Liver (tissue), 9 donors: ENCODE measurements around the gene TBC1D14. TPM values are rescaled to one million over a fixed set of nuclear protein-coding genes. Genes with fewer than 3 reads are reported as not detected.

ENCODE experiments used
- DNase-seq: peaks from one replicate; pipeline ENCODE4 v3.0.0-alpha.2; 2017; ENCODE audit warnings: low spot score
- H3K27ac ChIP-seq, 2 donors: one replicate each; pipeline ENCODE4 v1.7.0; 2013; ENCODE audit warnings: inconsistent platforms in 2 of 2, low read length in 2 of 2, control low read depth in 1 of 2, low read depth in 1 of 2, mild to moderate bottlenecking in 1 of 2
- H3K27me3 ChIP-seq, 4 donors: one replicate each; pipeline versions ENCODE4 v1.6.1 to v1.7.0; 2013; ENCODE audit warnings: low read length in 3 of 4, inconsistent platforms in 1 of 4, mild to moderate bottlenecking in 1 of 4, moderate library complexity in 1 of 4; ENCODE audit not compliant: control insufficient read depth in 4 of 4, insufficient read depth in 4 of 4
- H3K36me3 ChIP-seq, 4 donors: one replicate each; pipeline versions ENCODE4 v1.6.1 to v1.7.0; 2013; ENCODE audit warnings: low read length in 3 of 4, mild to moderate bottlenecking in 3 of 4, low read depth in 1 of 4, moderate library complexity in 1 of 4; ENCODE audit not compliant: control insufficient read depth in 4 of 4, insufficient read depth in 3 of 4
- H3K4me1 ChIP-seq, 4 donors: one replicate each; pipeline versions ENCODE4 v1.6.1 to v1.7.0; 2013; ENCODE audit warnings: low read length in 3 of 4, mild to moderate bottlenecking in 3 of 4, moderate library complexity in 1 of 4; ENCODE audit not compliant: control insufficient read depth in 4 of 4, insufficient read depth in 4 of 4
- H3K4me3 ChIP-seq, 3 donors: one replicate each; pipeline versions ENCODE4 v1.6.1 to v1.7.0; 2013; ENCODE audit warnings: low read length in 3 of 3, control low read depth in 1 of 3, low read depth in 1 of 3, mild to moderate bottlenecking in 1 of 3
- H3K9ac ChIP-seq, 2 donors: one replicate each; pipeline ENCODE4 v1.7.0; 2013; ENCODE audit warnings: low read length in 2 of 2, mild to moderate bottlenecking in 2 of 2, moderate library complexity in 2 of 2, control low read depth in 1 of 2, low read depth in 1 of 2
- H3K9me3 ChIP-seq, 4 donors: one replicate each; pipeline versions ENCODE4 v1.6.1 to v1.7.0; 2013; ENCODE audit warnings: low read length in 3 of 4; ENCODE audit not compliant: control insufficient read depth in 4 of 4
- EGR1 ChIP-seq, 2 donors: IDR thresholded peaks; 2 replicates each; pipeline ENCODE4 v1.6.1; 2016 to 2018; ENCODE audit warnings: antibody characterized with exemption in 2 of 2, low read depth in 2 of 2
- FOXA1 ChIP-seq: IDR thresholded peaks from 2 replicates; pipeline ENCODE4 v1.6.1; 2016; ENCODE audit warnings: antibody characterized with exemption
- FOXA2 ChIP-seq: IDR thresholded peaks from 2 replicates; pipeline ENCODE4 v1.6.1; 2016; ENCODE audit warnings: antibody characterized with exemption
- GABPA ChIP-seq, 2 donors: IDR thresholded peaks in 1 of 2; conservative IDR thresholded peaks in 1 of 2; 2 replicates each; pipeline ENCODE4 v1.6.1; 2016; ENCODE audit warnings: antibody characterized with exemption in 2 of 2, mild to moderate bottlenecking in 1 of 2, moderate library complexity in 1 of 2
- HNF4A ChIP-seq, 2 donors: conservative IDR thresholded peaks; 2 replicates each; pipeline ENCODE4 v1.6.1; 2016; ENCODE audit warnings: antibody characterized with exemption in 2 of 2, mild to moderate bottlenecking in 2 of 2
- HNF4G ChIP-seq: IDR thresholded peaks from 2 replicates; pipeline ENCODE4 v1.6.1; 2016; ENCODE audit warnings: antibody characterized with exemption
- JUND ChIP-seq, 2 donors: IDR thresholded peaks; 2 replicates each; pipeline ENCODE4 v1.6.1; 2016; ENCODE audit warnings: antibody characterized with exemption in 2 of 2
- NR2F2 ChIP-seq: IDR thresholded peaks from 2 replicates; pipeline ENCODE4 v1.6.1; 2016; ENCODE audit warnings: antibody characterized with exemption
- RAD21 ChIP-seq, 2 donors: IDR thresholded peaks; 2 replicates each; pipeline ENCODE4 v1.6.1; 2016; ENCODE audit warnings: antibody characterized with exemption in 2 of 2, mild to moderate bottlenecking in 2 of 2
- RXRA ChIP-seq, 2 donors: IDR thresholded peaks; 2 replicates each; pipeline ENCODE4 v1.6.1; 2017 to 2018; ENCODE audit warnings: antibody characterized with exemption in 2 of 2, mild to moderate bottlenecking in 1 of 2
- SP1 ChIP-seq: IDR thresholded peaks from 2 replicates; pipeline ENCODE4 v1.6.1; 2018; ENCODE audit warnings: antibody characterized with exemption, mild to moderate bottlenecking
- TAF1 ChIP-seq: conservative IDR thresholded peaks from 2 replicates; pipeline ENCODE4 v1.6.1; 2016; ENCODE audit warnings: antibody characterized with exemption, mild to moderate bottlenecking
- YY1 ChIP-seq: IDR thresholded peaks from 2 replicates; pipeline ENCODE4 v1.6.1; 2016; ENCODE audit warnings: antibody characterized with exemption, mild to moderate bottlenecking
- WGBS: extraction: QIAGEN DNeasy Blood & Tissue Kit; methylation state at CpG from one replicate; pipeline ENCODE4 v1.1.7; 2013; 5-methylcytosine and 5-hydroxymethylcytosine counted together
- polyA plus RNA-seq, 2 donors: library from polyadenylated mRNA; stranded (reverse) in 1 of 2; unstranded in 1 of 2; fragments of 200-250 nt in 1 of 2; fragments of >200 nt in 1 of 2; fragmentation: Nextera tagmentation in 1 of 2; extraction: Ambion mirVana in 1 of 2; gene quantifications; one replicate each; pipeline versions ENCODE4 v1.2.1 to v1.2.3, GENCODE V29; 2013 to 2015
- total RNA-seq, 2 donors: library from RNA; depleted of rRNA; stranded (reverse); fragments of >200 nt; gene quantifications; one replicate each; pipeline ENCODE4 v1.2.3, GENCODE V29; 2014
- TF ChIP-seq, protein P1 (sequence below): fragments of 150-350 bp; IDR thresholded peaks from 2 replicates; pipeline ENCODE4 v1.5.1; 2017; ENCODE audit warnings: improper control_type of control experiment, low read depth, low read length; ENCODE audit not compliant: missing input control
- TF ChIP-seq, protein P2 (sequence below): IDR thresholded peaks from 2 replicates; pipeline ENCODE4 v1.6.1; 2016; ENCODE audit warnings: antibody characterized with exemption
- TF ChIP-seq, protein P3 (sequence below): IDR thresholded peaks from 2 replicates; pipeline ENCODE4 v1.6.1; 2016; ENCODE audit warnings: antibody characterized with exemption
- TF ChIP-seq, protein P4 (sequence below): IDR thresholded peaks from 2 replicates; pipeline ENCODE4 v1.6.1; 2016; ENCODE audit warnings: antibody characterized with exemption
- TF ChIP-seq, protein P5 (sequence below): IDR thresholded peaks from 2 replicates; pipeline ENCODE4 v1.6.1; 2016; ENCODE audit warnings: antibody characterized with exemption, mild to moderate bottlenecking
- donor health status: healthy.
- donor health status: healthy.
- donor health status: healthy.
- donor health status: healthy.
- donor health status: healthy.

Gene TBC1D14
- total and polyA plus RNA-seq, 4 donors: 10.0 to 45.2 (median 22.7) TPM

DNA sequence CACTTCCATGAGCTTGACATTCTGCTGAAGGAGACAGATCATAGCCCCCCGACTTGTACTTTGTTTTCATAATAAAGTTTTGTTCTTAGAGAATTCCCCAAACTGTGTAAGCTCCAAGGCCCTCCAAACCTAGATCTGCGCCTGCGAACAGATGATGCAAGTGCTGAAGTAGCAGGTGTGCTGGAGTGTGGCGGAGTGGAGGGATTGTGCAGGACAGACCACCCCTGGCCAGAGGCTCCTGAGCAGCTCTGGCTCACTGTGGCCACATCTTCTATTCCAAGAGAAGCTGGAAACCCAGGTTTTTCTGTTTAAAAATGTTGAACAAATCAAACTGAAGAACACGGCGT is 46.4 kb downstream of the TBC1D14 start:
- no peak overlapping the region for H3K4me3 ChIP-seq
- no peak overlapping the region for H3K9ac ChIP-seq
- WGBS: 97% methylated on average over 6 of the region's 6 CpGs
- no peaks in the 10 kb centered on the region for H3K36me3 ChIP-seq
- no peak for DNase-seq
- TF ChIP-seq, protein P1, sequence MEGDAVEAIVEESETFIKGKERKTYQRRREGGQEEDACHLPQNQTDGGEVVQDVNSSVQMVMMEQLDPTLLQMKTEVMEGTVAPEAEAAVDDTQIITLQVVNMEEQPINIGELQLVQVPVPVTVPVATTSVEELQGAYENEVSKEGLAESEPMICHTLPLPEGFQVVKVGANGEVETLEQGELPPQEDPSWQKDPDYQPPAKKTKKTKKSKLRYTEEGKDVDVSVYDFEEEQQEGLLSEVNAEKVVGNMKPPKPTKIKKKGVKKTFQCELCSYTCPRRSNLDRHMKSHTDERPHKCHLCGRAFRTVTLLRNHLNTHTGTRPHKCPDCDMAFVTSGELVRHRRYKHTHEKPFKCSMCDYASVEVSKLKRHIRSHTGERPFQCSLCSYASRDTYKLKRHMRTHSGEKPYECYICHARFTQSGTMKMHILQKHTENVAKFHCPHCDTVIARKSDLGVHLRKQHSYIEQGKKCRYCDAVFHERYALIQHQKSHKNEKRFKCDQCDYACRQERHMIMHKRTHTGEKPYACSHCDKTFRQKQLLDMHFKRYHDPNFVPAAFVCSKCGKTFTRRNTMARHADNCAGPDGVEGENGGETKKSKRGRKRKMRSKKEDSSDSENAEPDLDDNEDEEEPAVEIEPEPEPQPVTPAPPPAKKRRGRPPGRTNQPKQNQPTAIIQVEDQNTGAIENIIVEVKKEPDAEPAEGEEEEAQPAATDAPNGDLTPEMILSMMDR: no peak
- TF ChIP-seq EGR1 (IDR thresholded peaks at IDR 0.05; ENCODE audit: low read depth in 2 of 2) (no peak), RXRA (IDR thresholded peaks at IDR 0.05) (no peak), YY1 (no peak), JUND (IDR thresholded peaks at IDR 0.05) (no peak), HNF4G (no peak), RAD21 (IDR thresholded peaks at IDR 0.05) (no peak), SP1 (no peak), TAF1 (no peak), FOXA1 (no peak), GABPA (IDR thresholded peaks at IDR 0.05 in 1 of 2, conservative IDR thresholded peaks at IDR 0.05 in 1 of 2) (no peak), HNF4A (conservative IDR thresholded peaks at IDR 0.05) (no peak), NR2F2 (no peak), FOXA2 (no peak)
- TF ChIP-seq, protein P2, sequence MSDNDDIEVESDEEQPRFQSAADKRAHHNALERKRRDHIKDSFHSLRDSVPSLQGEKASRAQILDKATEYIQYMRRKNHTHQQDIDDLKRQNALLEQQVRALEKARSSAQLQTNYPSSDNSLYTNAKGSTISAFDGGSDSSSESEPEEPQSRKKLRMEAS: no peak
- TF ChIP-seq, protein P3, sequence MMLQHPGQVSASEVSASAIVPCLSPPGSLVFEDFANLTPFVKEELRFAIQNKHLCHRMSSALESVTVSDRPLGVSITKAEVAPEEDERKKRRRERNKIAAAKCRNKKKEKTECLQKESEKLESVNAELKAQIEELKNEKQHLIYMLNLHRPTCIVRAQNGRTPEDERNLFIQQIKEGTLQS: no peak
- TF ChIP-seq, protein P4, sequence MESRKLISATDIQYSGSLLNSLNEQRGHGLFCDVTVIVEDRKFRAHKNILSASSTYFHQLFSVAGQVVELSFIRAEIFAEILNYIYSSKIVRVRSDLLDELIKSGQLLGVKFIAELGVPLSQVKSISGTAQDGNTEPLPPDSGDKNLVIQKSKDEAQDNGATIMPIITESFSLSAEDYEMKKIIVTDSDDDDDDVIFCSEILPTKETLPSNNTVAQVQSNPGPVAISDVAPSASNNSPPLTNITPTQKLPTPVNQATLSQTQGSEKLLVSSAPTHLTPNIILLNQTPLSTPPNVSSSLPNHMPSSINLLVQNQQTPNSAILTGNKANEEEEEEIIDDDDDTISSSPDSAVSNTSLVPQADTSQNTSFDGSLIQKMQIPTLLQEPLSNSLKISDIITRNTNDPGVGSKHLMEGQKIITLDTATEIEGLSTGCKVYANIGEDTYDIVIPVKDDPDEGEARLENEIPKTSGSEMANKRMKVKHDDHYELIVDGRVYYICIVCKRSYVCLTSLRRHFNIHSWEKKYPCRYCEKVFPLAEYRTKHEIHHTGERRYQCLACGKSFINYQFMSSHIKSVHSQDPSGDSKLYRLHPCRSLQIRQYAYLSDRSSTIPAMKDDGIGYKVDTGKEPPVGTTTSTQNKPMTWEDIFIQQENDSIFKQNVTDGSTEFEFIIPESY: no peak
- TF ChIP-seq, protein P5, sequence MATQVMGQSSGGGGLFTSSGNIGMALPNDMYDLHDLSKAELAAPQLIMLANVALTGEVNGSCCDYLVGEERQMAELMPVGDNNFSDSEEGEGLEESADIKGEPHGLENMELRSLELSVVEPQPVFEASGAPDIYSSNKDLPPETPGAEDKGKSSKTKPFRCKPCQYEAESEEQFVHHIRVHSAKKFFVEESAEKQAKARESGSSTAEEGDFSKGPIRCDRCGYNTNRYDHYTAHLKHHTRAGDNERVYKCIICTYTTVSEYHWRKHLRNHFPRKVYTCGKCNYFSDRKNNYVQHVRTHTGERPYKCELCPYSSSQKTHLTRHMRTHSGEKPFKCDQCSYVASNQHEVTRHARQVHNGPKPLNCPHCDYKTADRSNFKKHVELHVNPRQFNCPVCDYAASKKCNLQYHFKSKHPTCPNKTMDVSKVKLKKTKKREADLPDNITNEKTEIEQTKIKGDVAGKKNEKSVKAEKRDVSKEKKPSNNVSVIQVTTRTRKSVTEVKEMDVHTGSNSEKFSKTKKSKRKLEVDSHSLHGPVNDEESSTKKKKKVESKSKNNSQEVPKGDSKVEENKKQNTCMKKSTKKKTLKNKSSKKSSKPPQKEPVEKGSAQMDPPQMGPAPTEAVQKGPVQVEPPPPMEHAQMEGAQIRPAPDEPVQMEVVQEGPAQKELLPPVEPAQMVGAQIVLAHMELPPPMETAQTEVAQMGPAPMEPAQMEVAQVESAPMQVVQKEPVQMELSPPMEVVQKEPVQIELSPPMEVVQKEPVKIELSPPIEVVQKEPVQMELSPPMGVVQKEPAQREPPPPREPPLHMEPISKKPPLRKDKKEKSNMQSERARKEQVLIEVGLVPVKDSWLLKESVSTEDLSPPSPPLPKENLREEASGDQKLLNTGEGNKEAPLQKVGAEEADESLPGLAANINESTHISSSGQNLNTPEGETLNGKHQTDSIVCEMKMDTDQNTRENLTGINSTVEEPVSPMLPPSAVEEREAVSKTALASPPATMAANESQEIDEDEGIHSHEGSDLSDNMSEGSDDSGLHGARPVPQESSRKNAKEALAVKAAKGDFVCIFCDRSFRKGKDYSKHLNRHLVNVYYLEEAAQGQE: no peak
- no peaks in the 10 kb centered on the region for H3K9me3 ChIP-seq
- peaks cover 0 to 21% (median 8%) of the 10 kb centered on the region in 4 donors for H3K4me1 ChIP-seq
- H3K27ac ChIP-seq: no peak overlapping the region
- no peaks in the 10 kb centered on the region for H3K27me3 ChIP-seq
